ENCODE results near the gene DDX10. TPM values are rescaled to one million over a fixed set of nuclear protein-coding genes. Genes with fewer than 3 reads are reported as not detected.

Gene DDX10
- total RNA-seq, 1 experiment from 2014 or later: 48.3 TPM

GRCh38 chr11:108975641-108976071 lies 310.8 kb downstream of the DDX10 start:
- Histone ChIP-seq H4K8ac (replicated peaks; ENCODE audit: insufficient read length, low read depth, low read length) (no peak overlapping the region), H2BK12ac (ENCODE audit: insufficient read length, low read depth, low read length) (no peak overlapping the region), H2BK120ac (ENCODE audit: low read depth, low read length, poor library complexity, severe bottlenecking) (no peak overlapping the region), H3K18ac (ENCODE audit: insufficient read length, low read depth, low read length) (no peak overlapping the region), H3K27ac (ENCODE audit: insufficient read length, low read depth, low read length) (no peak overlapping the region), H3K56ac (ENCODE audit: insufficient read length, low read depth, low read length) (no peak overlapping the region), H4K91ac (ENCODE audit: insufficient read length, low read depth, low read length) (no peak overlapping the region), H3K14ac (ENCODE audit: insufficient read depth, low read length) (no peak overlapping the region), H3K79me1 (ENCODE audit: insufficient read depth, low read depth, low read length, poor library complexity, severe bottlenecking) (no peaks in the 10 kb centered on the region), H3K27me3 (ENCODE audit: insufficient read depth, low read length) (no peaks in the 10 kb centered on the region), H3K4me2 (ENCODE audit: insufficient read depth, insufficient read length, low read length) (no peak overlapping the region), H3K23me2 (ENCODE audit: insufficient read length, low read depth, low read length, poor library complexity, severe bottlenecking) (no peaks in the 10 kb centered on the region), H3T11ph (ENCODE audit: low read length) (no peak overlapping the region), H3K9ac (ENCODE audit: extremely low read depth, insufficient read length, low read length) (no peak overlapping the region), H3K4ac (ENCODE audit: low read depth, low read length) (no peak overlapping the region), H3K23ac (ENCODE audit: insufficient read length, low read depth, low read length) (no peak overlapping the region), H2AK5ac (ENCODE audit: insufficient read length, low read length) (no peak overlapping the region), H4K5ac (ENCODE audit: insufficient read length, low read depth, low read length) (no peak overlapping the region), H2AFZ (ENCODE audit: low read length) (no peak overlapping the region), H3K4me1 (ENCODE audit: insufficient read depth, low read length) (no peaks in the 10 kb centered on the region), H2BK15ac (ENCODE audit: low read depth, low read length) (no peak overlapping the region), H3K9me3 (ENCODE audit: control insufficient read depth, low read depth, low read length) (no peaks in the 10 kb centered on the region), H4K20me1 (ENCODE audit: control insufficient read depth, insufficient read depth, insufficient read length) (no peaks in the 10 kb centered on the region), H3K79me2 (ENCODE audit: insufficient read depth, low read length) (no peaks in the 10 kb centered on the region), H2BK5ac (ENCODE audit: insufficient read length, low read length) (no peak overlapping the region), H2BK20ac (ENCODE audit: low read depth, low read length, poor library complexity, severe bottlenecking) (no peak overlapping the region)
- H3K4me3 Mint-ChIP-seq: no peak overlapping the region
- peaks cover 0 to 4% of the 10 kb centered on the region in 2 experiments; a peak in 1 of 4 replicates for H3K4me1 Mint-ChIP-seq
- H3K9me3 Mint-ChIP-seq: no peaks in the 10 kb centered on the region; a peak in 1 of 5 replicates
- no peak for DNase-seq
- no peak for TF ChIP-seq CTCF (conservative IDR thresholded peaks at IDR 0.05)
- H3K36me3 Mint-ChIP-seq (ENCODE audit: insufficient read depth in 1 of 3, low read depth in 3 of 3): no peaks in the 10 kb centered on the region; a peak in 1 of 7 replicates
- peaks cover 2% of the 10 kb centered on the region; the same call in 1 of the 2 replicates for H3K27me3 Mint-ChIP-seq (ENCODE audit: low read depth)
- WGBS (ENCODE audit: extremely low coverage, insufficient read length, low lambda C conversion rate): no CpG with 5 or more reads among the region's 6 CpGs
- no peak overlapping the region for H3K27ac Mint-ChIP-seq
